A673 (cell line): Measurements from ENCODE around the gene SLCO2A1.

Experiments used
- EZH2 ChIP-seq: fragments of 200-600 bp; sonication (generic); IDR thresholded peaks from 2 replicates; pipeline ENCODE4 v1.6.1; 2017; ENCODE audit warnings: borderline replicate concordance, low read depth, mild to moderate bottlenecking, mixed read lengths, antibody characterized with exemption, low read length; ENCODE audit not compliant: poor library complexity, severe bottlenecking
- TF ChIP-seq, protein P1 (sequence below): fragments of 300-800, 200-600 bp; sonication (generic); conservative IDR thresholded peaks from 2 replicates; pipeline ENCODE4 v1.5.1; 2017; ENCODE audit warnings: low read depth, mild to moderate bottlenecking, antibody characterized with exemption, low read length, moderate library complexity, mixed read lengths

DNA sequence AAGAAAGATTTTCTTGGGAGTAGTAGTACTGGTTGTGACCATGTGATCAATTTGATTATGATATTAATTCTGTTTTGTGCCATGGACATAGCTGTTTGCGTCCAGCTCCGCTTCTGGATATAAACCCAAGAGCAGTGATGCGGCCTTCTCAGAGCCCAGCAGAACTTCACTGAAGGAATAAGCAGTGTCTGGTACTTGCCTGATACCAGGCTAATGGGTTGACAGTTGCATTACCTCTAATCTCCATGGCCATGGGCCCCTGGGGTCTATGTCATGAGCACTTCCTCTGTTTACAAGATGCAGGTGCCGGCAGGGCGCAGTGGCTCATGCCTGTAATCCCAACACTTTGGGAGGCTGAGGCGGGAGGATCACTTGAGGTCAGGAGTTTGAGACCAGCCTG is 97.7 kb downstream of the SLCO2A1 start:
- TF ChIP-seq, protein P1, sequence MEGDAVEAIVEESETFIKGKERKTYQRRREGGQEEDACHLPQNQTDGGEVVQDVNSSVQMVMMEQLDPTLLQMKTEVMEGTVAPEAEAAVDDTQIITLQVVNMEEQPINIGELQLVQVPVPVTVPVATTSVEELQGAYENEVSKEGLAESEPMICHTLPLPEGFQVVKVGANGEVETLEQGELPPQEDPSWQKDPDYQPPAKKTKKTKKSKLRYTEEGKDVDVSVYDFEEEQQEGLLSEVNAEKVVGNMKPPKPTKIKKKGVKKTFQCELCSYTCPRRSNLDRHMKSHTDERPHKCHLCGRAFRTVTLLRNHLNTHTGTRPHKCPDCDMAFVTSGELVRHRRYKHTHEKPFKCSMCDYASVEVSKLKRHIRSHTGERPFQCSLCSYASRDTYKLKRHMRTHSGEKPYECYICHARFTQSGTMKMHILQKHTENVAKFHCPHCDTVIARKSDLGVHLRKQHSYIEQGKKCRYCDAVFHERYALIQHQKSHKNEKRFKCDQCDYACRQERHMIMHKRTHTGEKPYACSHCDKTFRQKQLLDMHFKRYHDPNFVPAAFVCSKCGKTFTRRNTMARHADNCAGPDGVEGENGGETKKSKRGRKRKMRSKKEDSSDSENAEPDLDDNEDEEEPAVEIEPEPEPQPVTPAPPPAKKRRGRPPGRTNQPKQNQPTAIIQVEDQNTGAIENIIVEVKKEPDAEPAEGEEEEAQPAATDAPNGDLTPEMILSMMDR = no peak
- TF ChIP-seq EZH2 = no peak
